HG03159 (cell line): ENCODE results near the gene TFEB.
"Not testable (repeated sequence)": the region's sequence is repeated elsewhere in the genome, so short reads cannot be mapped to it uniquely, and the experiment has no call there.

Source experiments
- ATAC-seq: cut with Tn5 transposase; IDR thresholded peaks from one replicate; pipeline ENCODE4 v1.9.1; 2021; ENCODE audit warnings: mild to moderate bottlenecking, moderate library complexity; ENCODE audit not compliant: unreplicated experiment

Gene TFEB

DNA sequence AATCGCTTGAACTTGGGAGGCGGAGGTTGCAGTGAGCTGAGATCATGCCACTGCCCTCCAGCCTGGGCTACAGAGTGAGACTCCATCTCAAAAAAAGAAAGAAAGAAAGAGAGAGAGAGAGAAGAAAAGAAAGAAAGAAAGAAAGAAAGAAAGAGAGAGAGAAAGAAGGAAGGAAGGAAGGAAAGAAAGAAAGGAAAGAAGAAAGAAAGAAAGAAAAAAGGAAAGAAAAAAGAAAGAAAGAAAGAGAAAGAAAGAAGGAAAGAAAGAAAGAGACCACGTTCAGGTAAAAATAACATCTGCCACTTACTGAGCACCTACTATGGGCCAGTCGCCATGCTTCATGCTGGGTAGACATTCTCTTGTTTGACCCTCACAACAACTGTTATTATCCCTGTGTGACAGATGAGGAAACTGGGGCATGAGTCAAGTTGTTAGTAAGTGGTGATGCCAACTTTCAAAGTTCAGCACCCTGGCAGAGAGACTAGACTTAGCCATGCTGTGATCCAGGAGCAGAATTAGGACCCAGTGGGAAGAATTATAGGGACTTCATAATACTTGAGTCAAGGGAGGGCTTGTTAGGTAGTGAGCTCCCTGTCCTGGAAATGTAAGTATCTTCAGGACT is 30.7 kb upstream of the TFEB start:
- ATAC-seq, result not testable (repeated sequence)

DNA sequence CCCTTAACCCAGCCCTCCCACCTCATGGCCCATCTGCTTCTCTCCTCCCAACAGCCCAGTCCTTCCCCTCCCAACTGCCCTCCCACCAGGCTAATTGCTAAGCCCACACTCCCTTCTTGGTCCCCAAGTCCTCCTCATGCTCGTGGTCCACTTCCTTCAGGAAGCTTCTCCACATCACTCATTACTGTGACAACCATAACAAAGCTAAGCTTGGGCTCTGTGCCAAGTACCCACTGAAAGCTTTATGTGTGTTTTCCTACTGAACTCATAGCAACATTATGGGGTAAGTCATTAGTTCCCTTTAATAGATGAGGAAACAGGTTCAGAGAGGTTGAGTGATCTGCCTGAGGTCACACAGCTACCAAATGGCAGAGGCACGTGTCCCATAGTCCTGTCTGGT is 28.1 kb upstream of the TFEB start:
- no peak for ATAC-seq

- no peak for ATAC-seq
Observed at GRCh38 chr6:41759905-41760579, 24.6 kb upstream of the TFEB start.

- ATAC-seq, result no peak
Observed at GRCh38 chr6:41759106-41759904, 23.9 kb upstream of the TFEB start.

GRCh38 chr6:41758641-41759035 is 23.2 kb upstream of the TFEB start:
- ATAC-seq, result no peak

- ATAC-seq, result no peak
Observed at GRCh38 chr6:41757931-41758640, 22.7 kb upstream of the TFEB start.

- ATAC-seq, result no peak
Observed at GRCh38 chr6:41757271-41757670, 21.9 kb upstream of the TFEB start.

DNA sequence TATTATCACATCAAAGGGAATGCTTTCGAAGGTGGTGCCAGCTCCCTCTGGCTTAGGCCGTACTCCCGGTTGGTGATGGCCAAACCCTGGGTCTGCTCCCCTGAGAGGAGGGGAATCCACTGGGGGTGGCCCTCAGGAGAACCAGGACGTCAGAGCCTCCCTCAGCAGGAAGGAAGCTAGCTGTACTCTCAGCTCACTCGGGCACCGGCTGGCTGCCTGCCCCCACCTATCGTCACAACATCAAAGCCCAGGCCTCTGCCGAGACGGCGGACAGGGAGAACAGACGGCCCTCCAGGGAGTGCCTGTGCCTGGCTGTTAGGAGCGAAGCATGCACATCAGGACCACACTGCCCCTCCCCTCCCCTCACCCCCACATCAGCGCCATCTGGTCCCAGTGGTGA is 20.9 kb upstream of the TFEB start:
- no peak for ATAC-seq

GRCh38 chr6:41755895-41756294 is 20.5 kb upstream of the TFEB start:
- no peak for ATAC-seq

DNA sequence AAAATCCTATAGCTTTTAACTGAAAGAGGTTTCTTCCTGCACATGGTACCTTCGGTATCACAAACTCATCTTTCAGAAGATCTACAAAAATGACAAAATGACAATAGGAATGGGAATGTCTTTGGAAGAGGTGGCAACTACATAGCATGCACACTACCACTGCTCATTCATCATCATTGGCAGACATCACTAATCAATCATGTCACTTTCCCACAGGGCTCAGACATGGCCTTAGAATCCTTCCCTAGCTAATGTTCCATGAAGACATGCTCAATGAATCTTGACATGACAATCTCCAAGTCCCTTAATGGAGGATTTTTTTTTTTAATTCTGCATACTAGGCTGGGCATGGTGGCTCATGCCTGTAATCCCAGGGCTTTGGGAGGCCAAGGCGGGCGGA is 15.0 kb upstream of the TFEB start:
- ATAC-seq, result no peak

GRCh38 chr6:41748542-41748941 is 13.1 kb upstream of the TFEB start:
- no peak for ATAC-seq

GRCh38 chr6:41748102-41748477 is 12.7 kb upstream of the TFEB start:
- no peak for ATAC-seq

- no peak for ATAC-seq
Observed at GRCh38 chr6:41747256-41748101, 12.1 kb upstream of the TFEB start, which contains the start of gene PGC. TSS of gene PGC (minus strand) at chr6:41747397. CDS start at chr6:41747334, 63 bp downstream.

DNA sequence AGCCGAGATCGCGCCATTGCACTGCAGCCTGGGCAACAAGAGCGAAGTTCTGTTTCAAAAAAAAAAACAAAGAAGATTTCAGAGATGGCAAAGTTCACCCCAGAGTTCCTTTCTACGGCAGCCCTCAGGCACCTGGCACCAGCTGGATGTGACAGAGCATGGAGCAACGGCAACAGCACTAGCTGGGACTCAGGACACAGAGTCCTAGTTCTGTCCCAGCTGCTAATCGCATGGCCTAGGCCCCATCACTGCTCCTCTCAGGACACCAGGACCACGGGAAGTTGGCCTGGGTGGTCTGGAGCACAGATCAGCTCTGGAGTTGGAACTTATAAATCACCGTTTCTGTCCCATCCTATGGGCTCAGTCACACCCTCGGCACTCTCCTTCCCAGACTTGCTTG is 10.7 kb upstream of the TFEB start:
- ATAC-seq, result no peak

- no peak for ATAC-seq
Observed at GRCh38 chr6:41744236-41744787, 8.9 kb upstream of the TFEB start.

DNA sequence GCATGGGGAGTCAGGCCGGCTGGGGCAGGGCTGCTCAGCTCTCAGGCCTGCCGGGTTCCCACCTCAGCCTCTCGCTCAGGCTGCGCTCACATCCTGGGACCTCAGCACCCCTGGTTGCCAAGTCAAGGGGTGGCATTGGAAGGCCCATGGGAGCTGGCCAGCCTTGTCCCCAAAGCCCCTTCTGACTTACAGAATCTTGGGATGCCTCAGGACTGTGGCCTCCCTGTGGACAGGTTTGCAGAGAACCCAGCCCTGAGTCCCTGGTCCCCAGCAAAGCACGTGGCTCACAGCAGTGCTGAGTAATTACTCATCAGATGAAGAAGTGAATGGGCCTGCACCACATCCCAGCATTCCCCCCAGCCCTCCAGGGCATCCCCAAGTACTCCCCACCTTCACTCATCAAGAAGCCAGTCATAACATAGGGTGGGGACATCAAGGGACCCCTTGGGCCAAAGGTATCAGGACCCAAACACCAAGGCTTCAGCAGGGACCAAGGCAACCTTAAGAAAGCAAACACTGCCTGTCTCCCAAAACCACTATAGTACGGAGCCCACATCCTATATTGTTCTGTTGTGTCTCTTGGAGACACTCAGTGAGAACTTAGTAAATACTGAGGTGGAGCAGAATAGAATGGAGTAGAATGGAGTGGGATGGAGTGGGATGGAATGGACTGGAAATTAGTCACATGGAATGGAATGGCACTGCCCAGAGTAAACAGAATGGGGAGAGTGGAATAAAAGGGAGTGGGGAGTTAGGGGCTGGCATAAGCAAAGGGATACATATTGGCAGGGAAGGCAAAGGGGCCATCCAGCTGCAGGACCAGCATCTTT is 8.2 kb upstream of the TFEB start:
- ATAC-seq, result no peak

DNA sequence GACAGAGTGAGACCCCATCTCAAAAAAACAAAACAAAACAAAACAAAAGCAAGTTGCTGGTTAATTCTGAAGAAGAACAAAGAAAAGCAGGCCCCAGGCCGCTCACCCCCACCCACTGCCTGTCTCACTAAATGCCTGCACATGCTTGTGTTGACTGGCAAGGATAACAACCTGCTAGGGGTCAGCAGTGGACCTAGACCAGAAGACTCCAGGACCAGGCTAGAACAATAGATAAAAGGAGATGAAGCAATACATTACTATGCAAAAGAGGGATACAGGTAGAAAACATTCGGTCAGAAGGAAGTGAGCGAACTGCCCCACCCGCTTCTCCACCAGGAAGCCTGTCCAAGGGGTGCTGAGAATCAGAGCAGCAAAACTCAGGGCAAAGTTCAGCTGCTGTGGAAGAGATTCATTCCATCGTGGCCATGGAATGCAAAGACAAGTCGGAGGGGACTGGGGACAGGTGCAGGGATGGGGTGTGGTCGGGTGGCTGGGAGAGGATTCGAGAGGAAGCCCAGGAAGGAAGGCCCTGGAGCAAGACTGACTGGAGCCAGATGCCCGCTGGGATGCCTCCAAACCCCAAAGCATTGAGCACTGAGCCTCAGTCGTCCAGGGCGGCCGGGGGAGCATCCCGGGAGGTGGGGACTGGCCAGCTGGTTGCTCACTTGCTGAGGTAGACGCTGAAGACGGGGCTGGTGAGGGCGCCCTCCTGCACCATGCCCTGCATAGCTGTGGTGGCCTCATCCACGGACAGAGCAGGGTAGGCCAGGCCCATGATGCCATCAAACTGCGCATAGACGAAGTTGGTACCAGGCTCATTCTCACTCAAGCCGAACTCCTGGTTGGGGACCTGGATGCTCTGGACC is 6.5 kb upstream of the TFEB start:
- ATAC-seq, result no peak

DNA sequence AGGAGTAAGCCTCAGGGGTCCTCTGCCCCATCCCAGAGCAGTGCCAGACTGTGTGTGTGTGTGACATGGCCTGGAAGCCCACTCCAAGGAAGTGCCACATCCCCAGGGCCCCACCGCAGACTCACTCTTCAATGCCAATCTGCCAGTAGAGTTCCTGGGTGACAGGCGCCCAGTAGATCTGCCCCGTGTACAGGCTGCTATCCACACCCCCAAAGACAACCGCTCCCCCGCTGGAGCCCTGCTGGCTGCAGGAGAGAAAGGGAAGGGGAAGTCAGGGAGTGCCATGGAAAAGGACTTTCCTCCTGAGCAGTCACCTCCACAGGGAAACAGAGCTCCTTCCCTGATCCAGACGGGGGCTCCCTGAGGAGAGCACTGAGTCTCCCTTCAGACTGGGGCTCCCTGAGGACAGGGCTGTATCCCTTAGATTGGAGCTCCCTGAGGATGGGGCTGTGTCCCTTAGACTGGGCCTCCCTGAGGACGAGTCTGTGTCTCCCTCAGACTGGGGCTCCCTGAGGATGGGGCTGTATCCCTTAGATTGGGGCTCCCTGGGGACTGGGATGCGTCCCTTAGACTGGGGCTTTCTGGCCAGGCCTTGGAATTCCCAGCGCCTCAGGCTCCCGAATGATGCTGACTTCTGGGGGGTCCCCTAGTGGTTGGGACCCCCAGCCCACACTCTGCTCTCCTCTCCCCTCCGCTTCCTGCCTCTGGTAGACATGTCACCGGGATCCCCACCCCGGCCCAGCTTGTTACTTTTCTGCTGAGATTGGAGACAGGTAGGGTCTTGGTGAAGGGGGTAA is 5.2 kb upstream of the TFEB start:
- ATAC-seq, result no peak
